ENCODE results near the gene PARP2. TPM values are rescaled to one million over a fixed set of nuclear protein-coding genes. Genes with fewer than 3 reads are reported as not detected.
"Not testable (repeated sequence)": the region's sequence is repeated elsewhere in the genome, so short reads cannot be mapped to it uniquely, and the experiment has no call there.

The PARP2 gene
- total RNA-seq, 6 experiments from 2014 or later = 15.7 to 22.9 (median 22.0) TPM

- no peaks in the 10 kb centered on the region; the same call in 1 of the 2 replicates for H3K27me3 Mint-ChIP-seq (ENCODE audit: insufficient read depth)
- H3K9me3 Mint-ChIP-seq = no peaks in the 10 kb centered on the region
- H3K4me1 Mint-ChIP-seq (ENCODE audit: low read depth) = peaks cover 30% of the 10 kb centered on the region
- no peak overlapping the region for H3K27ac Mint-ChIP-seq
- no peak overlapping the region for H3K4me3 Mint-ChIP-seq
- no peak for TF ChIP-seq CTCF (IDR thresholded peaks at IDR 0.05)
- H3K36me3 Mint-ChIP-seq (ENCODE audit: low read depth) = peaks cover 23% of the 10 kb centered on the region
- no peak for DNase-seq
Measured at GRCh38 chr14:20347747-20348146, 4.3 kb downstream of the PARP2 start.

GRCh38 chr14:20350282-20350681, 6.8 kb downstream of the PARP2 start:
- Mint-ChIP-seq H3K36me3 (ENCODE audit: low read depth) (peaks cover 19% of the 10 kb centered on the region), H3K9me3 (no peaks in the 10 kb centered on the region), H3K27ac (peak overlapping the region; percentile 72), H3K4me3 (no peak overlapping the region), H3K4me1 (ENCODE audit: low read depth) (peaks cover 16% of the 10 kb centered on the region), H3K27me3 (ENCODE audit: insufficient read depth) (no peaks in the 10 kb centered on the region; the same call in 1 of the 2 replicates)
- DNase-seq = peak; percentile 21
- no peak for TF ChIP-seq CTCF (IDR thresholded peaks at IDR 0.05)

- no peaks in the 10 kb centered on the region; the same call in 1 of the 2 replicates for H3K27me3 Mint-ChIP-seq (ENCODE audit: insufficient read depth)
- no peak overlapping the region for H3K4me3 Mint-ChIP-seq
- peak; percentile 32 for DNase-seq
- H3K4me1 Mint-ChIP-seq (ENCODE audit: low read depth) = peaks cover 14% of the 10 kb centered on the region
- peak; percentile 66 for TF ChIP-seq CTCF (IDR thresholded peaks at IDR 0.05)
- peaks cover 16% of the 10 kb centered on the region for H3K36me3 Mint-ChIP-seq (ENCODE audit: low read depth)
- no peaks in the 10 kb centered on the region for H3K9me3 Mint-ChIP-seq
- peak overlapping the region; percentile 72 for H3K27ac Mint-ChIP-seq
Measured at GRCh38 chr14:20350860-20351259, 7.4 kb downstream of the PARP2 start.

- no peak for TF ChIP-seq CTCF (IDR thresholded peaks at IDR 0.05)
Measured at GRCh38 chr14:20356422-20356821, 13.0 kb downstream of the PARP2 start.

GRCh38 chr14:20358474-20358873, 15.0 kb downstream of the PARP2 start:
- H3K27ac Mint-ChIP-seq; H3K4me1 Mint-ChIP-seq (ENCODE audit: low read depth); H3K27me3 Mint-ChIP-seq (ENCODE audit: insufficient read depth); H3K4me3 Mint-ChIP-seq; DNase-seq; H3K9me3 Mint-ChIP-seq: not testable (repeated sequence)
- peaks cover 24% of the 10 kb centered on the region for H3K36me3 Mint-ChIP-seq (ENCODE audit: low read depth)

More at GRCh38 chr14:20356422-20356821, 13.0 kb downstream of the PARP2 start:
- Mint-ChIP-seq H3K4me1 (ENCODE audit: low read depth) (peaks cover 7% of the 10 kb centered on the region; the same call in 1 of the 2 replicates), H3K9me3 (no peaks in the 10 kb centered on the region), H3K4me3 (no peak overlapping the region), H3K27ac (no peak overlapping the region), H3K27me3 (ENCODE audit: insufficient read depth) (peaks cover 2% of the 10 kb centered on the region; the same call in 1 of the 2 replicates), H3K36me3 (ENCODE audit: low read depth) (peaks cover 28% of the 10 kb centered on the region)
- no peak for DNase-seq

- Mint-ChIP-seq H3K27ac (no peak overlapping the region), H3K27me3 (ENCODE audit: insufficient read depth) (no peaks in the 10 kb centered on the region), H3K9me3 (no peaks in the 10 kb centered on the region), H3K4me3 (no peak overlapping the region), H3K4me1 (ENCODE audit: low read depth) (no peaks in the 10 kb centered on the region), H3K36me3 (ENCODE audit: low read depth) (peaks cover 28% of the 10 kb centered on the region)
- DNase-seq = no peak
- TF ChIP-seq CTCF (IDR thresholded peaks at IDR 0.05) = no peak
Measured at GRCh38 chr14:20365928-20366327, 22.5 kb downstream of the PARP2 start.

All from HFFc6 (cell line).